ENCODE measurements around the gene EPN2. TPM values are rescaled to one million over a fixed set of nuclear protein-coding genes. Genes with fewer than 3 reads are reported as not detected.

EPN2 gene
- polyA plus RNA-seq, 1 of the 3 experiments (the other 2 are of a cell fraction), result 38.9 TPM

- no peak overlapping the region for H3K4me2 ChIP-seq
- H3K4me3 ChIP-seq (ENCODE audit: low read depth in 2 of 2, low read length in 1 of 2), result no peak overlapping the region
- DNase-seq, result no peak
- no peaks in the 10 kb centered on the region for H4K20me1 ChIP-seq (ENCODE audit: insufficient read depth)
- H3K9me2 ChIP-seq, result no peaks in the 10 kb centered on the region
- H3K27me3 ChIP-seq (ENCODE audit: insufficient read depth), result no peaks in the 10 kb centered on the region
- no peaks in the 10 kb centered on the region for H3K79me2 ChIP-seq (ENCODE audit: insufficient read depth)
- no peaks in the 10 kb centered on the region for H3K9me3 ChIP-seq
- CTCF ChIA-PET, result no interaction called here
- H3F3A ChIP-seq (replicated peaks; ENCODE audit: insufficient read depth), result no peaks in the 10 kb centered on the region
- TF ChIP-seq, protein P1, sequence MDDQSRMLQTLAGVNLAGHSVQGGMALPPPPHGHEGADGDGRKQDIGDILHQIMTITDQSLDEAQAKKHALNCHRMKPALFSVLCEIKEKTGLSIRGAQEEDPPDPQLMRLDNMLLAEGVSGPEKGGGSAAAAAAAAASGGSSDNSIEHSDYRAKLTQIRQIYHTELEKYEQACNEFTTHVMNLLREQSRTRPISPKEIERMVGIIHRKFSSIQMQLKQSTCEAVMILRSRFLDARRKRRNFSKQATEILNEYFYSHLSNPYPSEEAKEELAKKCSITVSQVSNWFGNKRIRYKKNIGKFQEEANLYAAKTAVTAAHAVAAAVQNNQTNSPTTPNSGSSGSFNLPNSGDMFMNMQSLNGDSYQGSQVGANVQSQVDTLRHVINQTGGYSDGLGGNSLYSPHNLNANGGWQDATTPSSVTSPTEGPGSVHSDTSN (IDR thresholded peaks at IDR 0.05), result no peak
- TF ChIP-seq EZH2phosphoT487 (IDR thresholded peaks at IDR 0.05; ENCODE audit: borderline replicate concordance, low read depth) (no peak), EP300 (IDR thresholded peaks at IDR 0.05; ENCODE audit: borderline replicate concordance in 1 of 2, low read depth in 1 of 2, low read length in 1 of 2) (no peak), FOXJ3 (CRISPR knock-in tag; IDR thresholded peaks at IDR 0.05) (no peak), GATA2 (CRISPR knock-in tag; IDR thresholded peaks at IDR 0.05) (no peak), REST (IDR thresholded peaks at IDR 0.05; ENCODE audit: low read depth, low read length) (no peak)
- H3K27ac ChIP-seq (ENCODE audit: low read depth in 2 of 2, low read length in 1 of 2), result no peak overlapping the region
- peaks cover 1 to 5% of the 10 kb centered on the region in 2 experiments; a peak in 3 of 4 replicates for H3K4me1 ChIP-seq (ENCODE audit: control insufficient read depth in 1 of 2, insufficient read depth in 2 of 2, low read depth in 1 of 2, low read length in 1 of 2)
- H2AFZ ChIP-seq (ENCODE audit: low read depth), result no peak overlapping the region
- POLR2A ChIA-PET, result no interaction called here
- H3K9ac ChIP-seq, result no peak overlapping the region
- peaks cover 13 to 49% of the 10 kb centered on the region in 2 experiments for H3K36me3 ChIP-seq (replicated peaks in 1 of 2; ENCODE audit: control insufficient read depth in 1 of 2, insufficient read depth in 2 of 2, low read length in 1 of 2)
- WGBS (ENCODE audit: low lambda C conversion rate), result 96% methylated on average over 2 of the region's 3 CpGs
These were observed 79.7 kb downstream of the EPN2 start for GRCh38 chr17:19316761-19317358.

DNA sequence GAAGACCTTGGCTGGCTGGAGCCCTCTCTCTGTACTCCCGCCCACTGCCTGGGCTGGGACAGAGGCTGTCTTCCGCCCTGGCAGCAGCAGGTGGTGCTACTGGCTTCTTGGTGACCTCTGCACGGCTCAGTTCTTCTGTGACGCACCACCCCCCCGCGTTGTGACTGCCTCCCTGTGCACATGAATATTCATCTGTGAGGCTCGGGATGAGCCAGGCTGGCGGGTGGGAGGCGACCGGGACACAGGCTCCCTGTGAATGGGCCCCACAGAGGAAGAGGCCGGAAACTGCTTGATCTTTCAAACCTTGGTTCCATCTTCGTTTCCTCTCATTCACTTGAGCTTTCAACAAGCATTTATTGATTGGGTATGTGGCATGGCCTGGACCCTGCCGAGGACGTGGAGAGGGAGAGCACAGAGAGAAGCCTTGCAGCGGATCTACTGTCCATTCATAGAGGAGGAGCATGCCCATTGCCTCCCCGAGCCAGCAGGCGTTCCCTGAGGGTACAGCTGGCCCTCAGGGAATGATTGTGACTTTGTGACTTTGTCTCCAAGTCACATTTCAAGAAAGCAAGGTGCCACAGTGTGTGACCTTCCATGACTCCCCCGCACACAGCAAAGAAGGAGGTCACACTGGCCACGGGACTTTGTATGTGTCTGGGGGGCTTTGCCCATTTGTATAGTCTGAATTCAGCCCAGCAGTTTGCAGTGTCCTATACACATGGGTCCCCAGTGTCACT, 80.4 kb downstream of the EPN2 start:
- Histone ChIP-seq H3F3A (replicated peaks; ENCODE audit: insufficient read depth) (no peaks in the 10 kb centered on the region), H3K79me2 (ENCODE audit: insufficient read depth) (no peaks in the 10 kb centered on the region), H3K9me3 (no peaks in the 10 kb centered on the region), H4K20me1 (ENCODE audit: insufficient read depth) (no peaks in the 10 kb centered on the region), H3K27ac (ENCODE audit: low read depth in 2 of 2, low read length in 1 of 2) (no peak overlapping the region), H3K4me3 (ENCODE audit: low read depth in 2 of 2, low read length in 1 of 2) (no peak overlapping the region), H3K4me1 (ENCODE audit: control insufficient read depth in 1 of 2, insufficient read depth in 2 of 2, low read depth in 1 of 2, low read length in 1 of 2) (no peaks in the 10 kb centered on the region; a peak in 1 of 4 replicates), H3K9ac (no peak overlapping the region), H3K4me2 (no peak overlapping the region), H3K36me3 (replicated peaks in 1 of 2; ENCODE audit: control insufficient read depth in 1 of 2, insufficient read depth in 2 of 2, low read length in 1 of 2) (peaks cover 7 to 44% of the 10 kb centered on the region in 2 experiments), H3K27me3 (ENCODE audit: insufficient read depth) (no peaks in the 10 kb centered on the region), H2AFZ (ENCODE audit: low read depth) (no peak overlapping the region), H3K9me2 (no peaks in the 10 kb centered on the region)
- CTCF ChIA-PET, result interaction anchor here (0.8 kb wide), 1 partner anchor 19 kb away, joined by 3 read pairs; no protein-coding TSS in a partner anchor
- POLR2A ChIA-PET, result no interaction called here
- no peak for TF ChIP-seq FOXJ3 (CRISPR knock-in tag; IDR thresholded peaks at IDR 0.05)
- TF ChIP-seq TEAD4 (IDR thresholded peaks at IDR 0.05; ENCODE audit: borderline replicate concordance, insufficient read depth), result no peak
- TF ChIP-seq JUND (IDR thresholded peaks at IDR 0.05), result no peak
- TF ChIP-seq, protein P2, sequence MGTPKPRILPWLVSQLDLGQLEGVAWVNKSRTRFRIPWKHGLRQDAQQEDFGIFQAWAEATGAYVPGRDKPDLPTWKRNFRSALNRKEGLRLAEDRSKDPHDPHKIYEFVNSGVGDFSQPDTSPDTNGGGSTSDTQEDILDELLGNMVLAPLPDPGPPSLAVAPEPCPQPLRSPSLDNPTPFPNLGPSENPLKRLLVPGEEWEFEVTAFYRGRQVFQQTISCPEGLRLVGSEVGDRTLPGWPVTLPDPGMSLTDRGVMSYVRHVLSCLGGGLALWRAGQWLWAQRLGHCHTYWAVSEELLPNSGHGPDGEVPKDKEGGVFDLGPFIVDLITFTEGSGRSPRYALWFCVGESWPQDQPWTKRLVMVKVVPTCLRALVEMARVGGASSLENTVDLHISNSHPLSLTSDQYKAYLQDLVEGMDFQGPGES (IDR thresholded peaks at IDR 0.05; ENCODE audit: low read depth, low read length), result no peak
- no peak for TF ChIP-seq CHD2 (IDR thresholded peaks at IDR 0.05; ENCODE audit: low read length, partially characterized antibody)
- TF ChIP-seq POLR2AphosphoS5 (IDR thresholded peaks at IDR 0.05; ENCODE audit: low read depth, low read length), result no peak
- no peak for TF ChIP-seq REST (IDR thresholded peaks at IDR 0.05; ENCODE audit: low read depth, low read length)
- no peak for TF ChIP-seq ELF1 (IDR thresholded peaks at IDR 0.05)
- no peak for DNase-seq
- WGBS (ENCODE audit: low lambda C conversion rate), result 95% methylated on average over 10 of the region's 19 CpGs

All from SK-N-SH (cell line).